Measurements from ENCODE around the gene HTRA3.

The HTRA3 gene

DNA sequence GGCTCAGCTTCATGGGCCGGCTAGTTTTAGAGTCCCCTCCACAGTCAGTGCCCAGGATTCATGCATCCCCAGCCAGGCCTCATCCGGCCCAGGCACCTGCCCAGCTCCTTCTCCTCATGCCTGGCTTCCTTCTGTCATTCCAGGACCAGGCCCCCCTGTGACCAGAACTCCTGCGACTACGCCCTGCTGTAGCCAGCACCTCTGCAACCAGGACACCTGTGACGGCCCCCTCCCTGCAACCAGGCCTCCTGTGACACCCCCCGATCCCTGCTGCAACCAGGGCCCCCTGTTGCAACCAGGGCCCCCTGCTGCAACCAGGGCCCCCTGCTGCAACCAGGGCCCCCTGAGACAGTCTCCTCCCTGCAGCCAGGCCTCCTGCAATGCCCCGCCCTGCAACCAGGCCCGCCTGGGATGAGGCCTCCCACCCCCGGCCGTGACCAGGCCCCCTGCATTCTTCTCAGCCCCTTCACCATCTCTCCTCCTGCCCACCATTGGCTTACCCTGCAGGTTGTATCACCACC is 46.8 kb downstream of the HTRA3 start:
- no peak for DNase-seq

DNA sequence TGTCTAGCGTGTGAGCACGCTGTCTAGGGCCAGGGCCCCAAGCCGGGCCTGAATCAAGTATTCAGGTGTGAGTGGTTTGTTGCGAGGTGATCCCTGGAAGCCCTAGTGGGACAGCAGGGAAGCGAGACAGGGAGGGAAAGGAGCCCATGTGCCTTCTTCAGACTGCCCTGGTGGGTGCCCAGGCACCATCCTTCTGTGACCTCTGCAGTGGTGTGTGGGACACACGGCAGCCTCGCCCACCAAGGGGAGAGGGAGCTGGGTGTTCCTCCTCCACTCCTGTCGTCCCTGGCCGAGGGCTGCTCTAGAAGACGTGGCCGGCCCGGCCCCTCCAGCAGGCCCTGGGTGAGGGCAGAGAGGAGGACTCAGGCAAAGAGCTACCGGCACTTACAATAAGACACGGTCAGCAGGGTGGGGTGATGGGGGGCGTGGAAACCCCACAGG is 47.4 kb downstream of the HTRA3 start:
- no peak for DNase-seq

DNA sequence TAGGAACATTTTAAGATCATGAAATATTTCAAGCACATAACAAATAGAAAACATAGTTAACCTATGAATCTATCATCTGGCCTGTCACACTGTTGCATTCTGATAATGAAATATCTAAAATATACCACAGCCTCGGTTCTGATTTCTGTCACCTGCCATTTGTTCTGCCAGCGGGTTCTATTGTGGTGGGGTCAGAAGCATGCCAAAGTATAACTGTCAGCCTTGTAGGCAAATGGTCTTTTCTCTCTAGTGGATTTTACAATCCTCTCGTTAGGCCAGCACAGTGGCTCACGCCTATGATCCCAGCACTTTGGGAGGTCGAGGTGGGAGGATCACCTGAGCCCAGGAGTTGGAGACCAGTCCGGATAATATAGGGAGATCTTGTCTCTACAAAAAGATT is 47.9 kb downstream of the HTRA3 start:
- DNase-seq, result no peak

DNA sequence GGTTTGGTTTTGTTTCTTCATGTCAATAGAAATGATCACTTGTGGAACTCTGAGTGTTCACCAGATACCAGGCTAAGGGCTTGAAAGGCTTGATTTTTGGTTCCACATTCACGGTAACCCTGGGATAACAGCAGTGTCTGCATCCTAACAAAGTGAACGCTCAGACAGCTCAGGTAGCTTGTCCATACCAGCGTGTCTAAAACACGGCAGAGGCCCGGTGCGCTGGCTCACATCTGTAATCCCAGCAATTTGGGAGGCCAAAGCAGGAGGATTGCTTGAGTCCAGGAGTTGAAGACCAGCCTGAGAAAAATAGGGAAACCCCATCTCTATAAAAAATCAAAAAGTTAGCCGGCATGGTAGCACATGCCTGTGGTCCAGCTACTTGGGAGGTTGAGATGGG is 49.0 kb downstream of the HTRA3 start:
- no peak for DNase-seq

DNA sequence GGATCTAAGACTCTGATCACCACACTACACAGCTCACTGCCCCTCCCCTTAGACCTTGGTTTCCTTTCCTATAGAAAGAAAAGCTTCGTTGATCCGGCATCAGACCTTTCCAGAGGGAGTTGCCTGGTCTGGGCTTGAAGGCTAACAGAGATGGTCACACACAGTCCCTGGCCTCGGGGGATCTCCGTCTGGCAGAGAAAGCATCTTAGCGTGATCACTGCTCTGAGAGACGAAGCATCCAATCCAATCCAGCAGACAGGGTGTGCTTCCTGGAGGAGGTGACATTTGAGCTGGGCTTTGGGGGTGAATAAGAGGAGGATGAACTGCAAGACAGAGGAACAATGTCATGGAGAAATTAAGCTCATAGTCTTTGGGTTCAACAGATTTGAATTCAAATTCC is 49.5 kb downstream of the HTRA3 start:
- no peak for DNase-seq

DNA sequence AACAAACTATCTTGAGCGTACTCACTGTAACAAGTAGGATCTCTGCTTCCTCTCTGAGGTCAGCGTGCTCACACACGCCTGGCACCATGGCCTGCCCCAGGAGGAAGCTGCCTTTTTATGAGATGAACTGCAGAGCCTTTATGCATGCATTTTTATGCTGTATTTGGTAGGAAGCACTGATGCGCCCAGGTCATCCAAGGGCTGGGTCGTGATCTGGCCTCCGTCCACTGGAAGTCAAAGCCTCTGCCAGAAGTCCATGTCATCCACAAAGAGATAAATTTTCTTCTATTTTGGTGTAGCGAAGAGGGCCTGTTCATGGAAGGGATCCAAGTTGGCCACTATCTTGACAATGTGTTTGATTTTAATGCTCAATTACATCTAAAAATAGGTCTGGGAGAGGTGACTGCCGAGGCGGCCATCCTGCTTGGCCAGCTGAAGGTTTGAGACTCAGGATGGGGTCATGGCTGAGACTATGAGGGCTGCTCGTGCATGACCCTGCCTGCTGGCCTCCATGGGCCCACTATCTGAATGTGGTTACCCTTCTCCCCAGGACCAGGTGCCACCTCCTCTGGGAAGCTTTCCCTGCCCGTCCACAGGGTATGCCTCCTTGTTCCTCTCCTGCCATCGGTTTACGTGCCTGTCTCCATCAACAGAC is 50.3 kb downstream of the HTRA3 start:
- no peak for DNase-seq

DNA sequence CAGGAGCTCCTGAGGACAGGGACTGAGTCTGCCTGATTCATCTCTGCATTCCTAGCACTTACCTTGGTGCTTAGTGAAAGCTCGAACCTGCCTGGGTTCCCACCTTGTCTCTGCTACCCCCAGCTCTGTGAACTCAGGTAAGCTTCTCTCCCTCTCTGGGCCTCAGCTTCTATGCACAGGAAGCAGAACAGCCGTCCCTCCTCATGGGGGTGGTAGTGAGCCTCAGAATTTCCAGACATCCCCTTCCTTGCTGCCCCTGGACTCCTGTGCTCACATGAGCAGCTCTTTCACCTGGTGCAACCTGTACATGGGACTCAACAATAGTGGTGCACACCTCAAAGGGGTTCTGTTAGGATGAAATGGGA is 50.8 kb downstream of the HTRA3 start:
- DNase-seq, result no peak

DNA sequence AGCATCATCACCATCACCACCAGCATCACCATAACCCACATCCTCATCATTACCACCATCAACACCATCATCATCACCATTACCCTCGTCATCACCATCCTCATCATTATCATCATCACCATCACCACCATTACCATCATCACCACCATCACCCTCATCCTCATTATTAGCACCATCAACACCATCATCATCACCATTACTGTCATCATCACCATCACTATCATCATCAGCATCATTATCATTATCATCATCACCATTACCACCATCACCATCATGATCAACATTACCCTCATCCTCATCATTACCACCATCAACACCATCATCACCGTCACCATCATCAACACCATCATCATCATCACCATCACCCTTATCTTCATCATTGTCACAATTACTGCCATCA is 51.7 kb downstream of the HTRA3 start:
- no peak for DNase-seq

DNA sequence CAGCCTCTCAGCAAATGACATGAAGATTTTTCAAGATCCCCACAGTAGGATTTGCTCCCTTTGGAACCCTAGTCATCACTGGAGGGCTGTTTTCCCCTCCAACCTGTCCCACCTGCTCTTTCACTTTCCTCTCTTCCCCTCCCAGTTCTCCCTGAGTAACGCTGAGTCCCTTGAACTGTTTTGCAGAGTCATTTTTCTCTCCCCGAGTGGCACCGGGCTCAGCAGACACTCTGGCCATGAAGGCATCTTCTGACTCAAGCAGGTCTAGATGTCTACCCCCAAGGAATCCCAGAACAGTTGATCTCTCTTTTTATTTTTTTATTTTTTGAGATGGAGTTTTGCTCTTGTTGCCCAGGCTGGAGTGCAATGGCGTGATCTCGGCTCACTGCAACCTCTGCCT is 52.2 kb downstream of the HTRA3 start:
- DNase-seq, result no peak

DNA sequence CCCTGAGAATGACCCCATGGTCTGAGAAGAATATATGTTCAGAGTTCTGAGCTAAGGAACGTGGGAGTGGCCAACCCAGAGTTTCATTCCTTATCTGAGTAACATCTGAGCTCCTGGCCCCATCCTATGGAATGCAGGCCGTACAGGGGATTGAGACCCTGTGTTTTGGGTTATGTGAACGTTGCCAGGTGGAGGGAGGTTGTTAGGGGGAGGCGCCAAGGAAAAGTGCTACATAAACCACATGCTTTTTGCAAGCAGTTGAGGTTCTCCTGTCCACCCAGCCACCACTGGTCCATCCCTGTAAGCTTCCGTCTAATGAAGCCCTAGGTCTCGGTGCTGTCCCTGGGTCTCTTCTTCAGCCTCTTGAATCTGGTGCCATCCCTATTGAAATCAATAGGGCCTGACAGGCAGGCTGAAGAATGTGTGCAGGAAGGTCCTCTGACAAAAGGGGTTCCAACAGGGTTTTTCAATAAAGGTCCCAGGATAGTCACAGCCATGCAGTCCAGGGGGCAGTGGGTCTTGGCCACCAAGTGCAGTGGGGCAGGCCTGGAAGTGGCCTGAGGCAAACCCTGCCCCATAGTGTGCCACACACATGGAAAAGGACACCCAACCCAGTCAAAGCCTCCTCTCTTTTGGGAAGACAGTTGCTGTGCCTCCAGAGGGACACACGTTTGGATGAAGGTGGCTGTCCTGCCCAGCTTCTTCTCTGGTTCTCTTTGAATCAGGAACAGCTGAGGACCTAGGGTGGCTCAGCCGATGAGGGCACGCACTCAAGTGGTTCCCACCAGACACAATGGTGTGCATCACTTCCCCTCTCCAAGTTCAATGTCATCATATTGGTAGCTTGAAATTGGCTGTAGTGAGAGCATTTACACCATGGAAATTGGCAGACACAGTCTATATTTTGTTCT is 53.5 kb downstream of the HTRA3 start:
- DNase-seq, result no peak

DNA sequence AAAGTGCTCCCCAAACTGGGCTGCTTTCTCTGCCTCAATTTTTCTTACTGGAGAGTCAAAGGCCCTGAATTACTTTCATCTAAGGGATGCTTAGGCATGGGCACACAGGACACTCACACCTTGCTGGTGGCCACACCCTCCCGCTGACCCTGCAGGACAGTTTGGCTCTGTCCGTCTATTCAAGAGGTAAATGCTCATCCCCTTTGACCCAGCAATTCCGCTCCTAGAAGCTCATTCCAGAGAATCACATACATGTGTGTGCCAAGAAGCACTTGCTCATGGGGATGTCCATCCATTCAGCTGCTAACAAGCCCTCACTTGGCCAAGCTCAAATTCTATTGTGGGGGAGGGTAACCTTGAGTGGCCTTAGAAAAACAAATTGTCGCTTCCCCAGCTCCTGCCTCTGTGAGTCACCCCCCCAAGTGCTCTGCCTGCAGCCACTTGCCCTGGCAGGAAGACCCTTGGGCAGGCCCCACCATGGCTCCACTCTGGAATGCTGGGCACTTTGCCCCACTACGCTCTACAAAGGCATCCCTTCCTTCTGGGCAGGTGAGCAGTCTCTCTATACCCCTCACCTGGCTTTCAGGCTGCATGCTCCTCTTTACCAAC is 54.5 kb downstream of the HTRA3 start:
- DNase-seq, result no peak

DNA sequence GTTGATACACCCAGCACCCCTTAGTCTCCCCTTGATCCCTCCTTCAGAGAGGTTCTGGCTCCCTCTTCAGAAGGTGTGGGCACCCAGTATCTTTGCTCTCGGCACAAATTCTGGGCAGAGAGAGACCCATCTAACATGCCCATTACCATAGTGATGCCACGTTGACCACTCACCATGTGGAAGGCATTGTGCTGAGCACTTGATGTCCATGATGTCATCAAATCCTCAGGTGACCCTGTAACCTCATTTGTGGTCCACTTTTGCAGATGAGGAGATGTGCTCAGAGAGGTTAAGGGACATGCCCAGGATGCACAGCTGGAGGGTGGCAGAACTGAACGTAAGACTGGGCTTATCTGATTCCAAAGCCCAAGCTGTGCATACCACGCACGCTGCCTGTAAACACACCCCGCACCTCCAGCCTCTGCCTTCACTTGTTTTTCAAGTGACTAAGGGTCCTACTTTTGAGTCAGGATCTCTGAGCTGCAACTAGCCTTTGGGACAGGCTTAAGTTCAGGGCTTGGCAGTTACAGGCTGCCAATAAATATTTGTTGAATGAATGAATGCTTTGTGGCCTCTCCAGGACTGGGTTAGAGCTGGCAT is 55.2 kb downstream of the HTRA3 start:
- DNase-seq, result no peak

DNA sequence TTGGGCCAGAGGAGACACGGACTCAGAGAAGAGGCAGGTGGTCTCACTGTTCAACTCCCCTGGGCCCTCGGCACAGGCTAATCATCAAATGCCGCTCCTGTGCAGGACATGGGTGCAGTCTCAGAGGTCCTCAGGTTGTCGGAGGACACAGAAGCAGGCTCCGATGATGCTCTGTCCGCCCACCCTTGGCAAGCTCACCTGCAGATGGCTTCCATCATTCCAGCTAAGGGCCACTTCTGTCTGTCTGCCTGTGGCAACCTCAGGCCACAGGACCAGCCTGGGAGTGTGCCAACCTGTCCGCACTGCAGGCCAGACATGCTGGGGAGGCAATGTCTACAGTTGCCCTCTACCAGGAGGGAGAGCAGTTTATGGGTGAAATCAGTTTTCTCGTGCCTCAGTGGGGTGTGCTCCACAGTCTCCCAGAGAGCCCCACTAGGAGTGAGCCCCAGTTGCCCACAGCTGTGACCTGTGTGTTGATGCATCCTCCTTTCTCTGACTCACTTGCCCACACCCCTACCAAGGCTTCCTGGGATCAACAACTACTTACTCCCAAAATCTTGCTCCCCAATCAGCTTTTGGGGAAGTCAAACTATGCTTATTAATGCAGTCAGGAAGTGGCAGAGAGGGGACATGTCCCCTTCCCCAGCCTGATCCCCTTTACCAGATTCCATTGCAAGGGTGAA is 55.9 kb downstream of the HTRA3 start:
- no peak for DNase-seq

DNA sequence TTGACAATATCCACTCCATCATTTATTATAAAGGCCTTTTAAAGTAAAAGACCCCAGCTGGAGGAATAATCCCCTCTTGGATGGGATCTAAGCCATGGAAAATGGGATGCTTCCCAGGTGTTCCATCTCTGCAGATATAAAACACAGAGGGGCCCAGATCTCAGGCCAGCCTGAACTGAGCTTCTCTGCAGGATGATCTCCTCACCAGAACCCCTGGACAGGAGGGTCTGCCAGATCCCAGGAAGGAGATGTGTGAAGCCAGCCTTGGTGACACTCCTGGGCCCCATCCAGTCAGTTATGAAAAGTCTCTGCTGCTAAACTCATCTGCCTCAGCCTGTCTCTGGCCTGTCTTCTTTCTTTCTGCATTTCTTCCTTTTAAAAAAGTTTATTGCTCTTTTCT is 56.7 kb downstream of the HTRA3 start:
- no peak for DNase-seq

DNA sequence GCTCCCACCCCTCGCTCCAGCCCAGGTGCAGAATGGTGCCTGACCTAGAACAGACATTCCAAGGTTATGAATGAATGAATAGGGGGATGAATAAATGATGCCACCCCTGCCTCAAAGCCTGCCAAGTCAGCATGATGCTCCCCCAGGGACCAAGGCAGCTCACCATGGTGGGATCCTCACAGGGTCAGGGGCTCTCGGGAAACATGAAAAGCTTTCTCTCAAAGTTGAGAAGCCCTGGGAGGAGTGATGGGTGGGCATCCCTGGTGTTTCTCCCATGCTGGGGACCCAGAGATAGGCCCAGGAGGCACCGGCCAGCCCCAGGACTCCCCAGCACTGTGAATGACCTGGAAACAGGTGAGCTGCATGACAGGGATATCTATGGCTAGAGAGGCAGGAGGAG is 58.9 kb downstream of the HTRA3 start:
- no peak for DNase-seq

DNA sequence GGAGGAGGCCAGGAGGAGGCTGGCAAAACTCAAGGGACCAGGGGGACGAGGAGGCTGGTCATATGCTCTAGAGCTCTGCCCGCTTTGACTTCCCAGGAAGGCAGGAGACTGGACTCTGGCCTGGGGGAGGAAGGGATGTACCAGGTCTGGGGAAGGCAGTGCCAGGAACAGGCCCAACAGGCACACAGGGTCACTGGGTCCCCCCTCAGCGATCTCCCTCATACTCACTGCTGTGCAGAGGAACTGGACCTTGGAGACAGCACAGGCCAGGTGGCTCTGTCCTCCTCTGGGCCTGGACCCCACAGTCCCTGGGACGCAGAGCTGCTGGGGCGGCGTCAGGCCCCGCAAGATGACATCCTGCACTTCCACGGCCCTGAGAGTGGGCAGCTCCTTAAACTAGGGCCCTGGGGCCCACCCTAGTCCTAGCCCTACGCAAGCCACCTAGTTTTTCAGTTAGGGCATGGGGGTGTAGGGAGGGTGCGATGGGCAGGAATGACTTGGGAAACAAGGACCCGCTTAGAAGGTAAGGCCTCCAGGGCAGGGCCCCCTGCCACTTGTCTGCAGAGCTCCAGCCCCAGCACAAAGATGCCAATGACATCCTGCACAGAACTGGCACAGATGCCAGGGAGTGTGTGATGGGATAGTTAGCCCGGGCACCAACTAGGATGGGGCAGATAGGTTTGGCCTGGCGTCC is 59.5 kb downstream of the HTRA3 start:
- DNase-seq, result no peak

DNA sequence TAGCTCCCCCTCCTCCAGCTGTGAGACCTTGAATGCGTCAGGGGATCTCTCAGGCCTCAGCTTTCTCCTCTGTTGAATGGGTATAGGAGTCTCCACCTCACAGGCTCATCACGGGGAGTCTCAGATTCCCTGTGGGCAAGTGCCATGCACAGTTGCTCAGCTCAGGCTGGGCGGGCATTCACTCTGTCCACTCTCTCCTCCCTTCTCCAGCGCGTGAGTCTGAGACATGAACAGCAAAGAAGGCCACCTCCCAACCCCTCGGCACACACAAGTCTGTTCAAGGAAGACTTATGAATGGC is 60.0 kb downstream of the HTRA3 start:
- no peak for DNase-seq

DNA sequence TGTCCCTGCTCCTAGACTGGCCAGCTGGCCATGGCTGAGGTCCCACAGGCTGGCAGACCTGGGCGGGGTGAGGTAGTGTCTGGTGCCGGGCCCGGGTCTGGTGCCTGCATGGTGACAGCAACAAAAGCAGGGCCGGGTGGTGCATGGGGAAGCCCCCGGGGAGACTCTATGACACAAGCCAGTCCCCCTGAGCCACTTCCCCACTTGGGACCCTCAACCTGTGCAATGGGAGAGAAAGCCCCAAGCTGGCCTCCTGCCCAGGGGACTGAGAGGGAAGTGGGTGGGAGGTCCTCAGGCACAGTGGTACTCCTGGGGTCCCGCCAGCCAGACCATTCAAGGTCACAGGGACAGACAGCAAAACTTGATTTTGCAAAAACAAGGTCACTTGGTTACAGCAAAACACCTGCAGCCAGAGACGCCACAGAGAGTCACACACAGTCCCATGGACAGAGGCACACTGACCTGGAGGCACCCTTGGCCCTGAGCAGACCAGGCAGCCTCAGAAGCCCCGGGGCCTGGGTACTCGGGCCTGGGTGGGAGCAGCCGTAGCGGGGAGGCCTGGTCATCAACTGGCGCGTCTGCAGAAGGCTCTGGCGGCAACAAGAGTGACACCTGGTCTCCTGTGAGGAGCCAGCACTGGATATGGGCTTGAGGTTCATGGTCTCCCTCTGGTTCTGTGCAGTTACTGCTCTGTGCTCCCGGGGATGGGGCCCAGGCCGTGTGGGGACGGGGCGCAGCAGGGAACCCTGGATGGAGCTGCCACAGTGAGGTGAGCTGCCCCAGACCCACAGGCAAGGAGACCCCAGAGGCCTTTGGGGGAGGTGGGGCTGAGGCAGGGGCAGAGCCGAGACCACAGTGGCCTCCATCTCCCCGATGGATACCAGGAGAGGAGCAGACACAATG is 60.6 kb downstream of the HTRA3 start:
- DNase-seq, result no peak

DNA sequence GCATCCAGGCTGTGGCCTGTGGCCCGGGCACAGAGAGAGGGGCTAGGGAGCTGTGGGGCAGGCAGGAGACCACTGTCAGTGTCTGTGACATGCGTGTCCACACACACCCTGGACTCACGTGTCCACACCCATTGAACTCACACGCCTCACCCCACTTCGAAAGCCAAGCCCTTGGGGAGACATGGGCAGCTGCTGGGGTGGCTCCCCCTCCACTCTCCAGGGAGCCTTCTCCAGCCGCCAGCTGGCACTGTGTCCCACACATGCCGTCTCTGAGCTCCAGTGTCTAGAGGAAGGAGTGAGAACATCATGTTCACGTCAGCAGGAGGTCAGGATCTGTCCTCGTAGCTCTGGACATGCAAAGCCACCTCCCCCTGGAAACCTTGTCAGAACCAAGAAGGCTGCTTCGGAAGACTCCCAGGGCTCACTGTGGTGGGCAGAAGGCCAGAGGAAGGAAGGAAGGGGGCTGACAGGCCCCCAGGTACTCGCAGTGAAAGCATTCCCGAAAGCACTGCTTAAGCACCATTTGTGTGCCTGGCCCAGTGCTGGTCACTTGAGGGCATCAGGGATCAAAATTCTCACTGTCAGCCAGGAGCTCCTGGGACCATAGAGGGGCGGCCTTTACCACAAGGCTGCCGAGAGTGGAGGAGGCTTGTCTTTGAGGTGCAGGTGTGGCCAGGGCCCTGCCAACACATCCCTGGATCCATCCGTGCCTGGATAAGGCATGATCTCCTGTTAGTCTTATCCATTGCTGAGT is 61.4 kb downstream of the HTRA3 start:
- DNase-seq, result no peak

DNA sequence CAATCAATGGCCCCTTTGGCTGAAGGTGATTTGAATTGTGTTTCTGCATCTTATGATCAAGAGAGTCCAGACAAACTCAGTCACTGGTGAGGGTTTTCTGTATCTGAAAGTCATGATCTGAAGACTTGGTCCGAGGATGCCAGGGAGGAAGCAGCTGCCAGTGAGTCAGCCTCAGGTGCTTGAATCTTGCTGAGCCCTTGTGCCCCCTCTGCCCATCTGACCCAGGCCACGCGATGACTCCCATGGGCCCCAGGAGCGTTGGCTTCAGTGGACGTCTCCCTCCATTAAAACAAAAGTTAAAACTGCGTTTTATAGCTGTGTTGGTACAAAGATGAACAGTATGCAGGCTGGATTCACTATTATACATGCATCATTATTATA is 62.0 kb downstream of the HTRA3 start:
- DNase-seq, result no peak
